K562 (cell line): ENCODE measurements around the gene NKAPL. TPM values are rescaled to one million over a fixed set of nuclear protein-coding genes. Genes with fewer than 3 reads are reported as not detected.

ENCODE experiments used
- CXXC5 ChIP-seq: fragments of 250-450 bp; sonication (Bioruptor Pico); IDR thresholded peaks from 2 replicates; pipeline ENCODE4 v1.8.0; 2022; ENCODE audit warnings: inconsistent platforms, mild to moderate bottlenecking, moderate library complexity
- FIP1L1 ChIP-seq: fragments of 200-400 bp; formaldehyde crosslinking; IDR thresholded peaks from 2 replicates; pipeline ENCODE4 v1.6.1; 2018; ENCODE audit warnings: mild to moderate bottlenecking, low read depth, low read length; ENCODE audit not compliant: poor library complexity, severe bottlenecking
- HDAC1 ChIP-seq, 2 experiments: fragments of 450-650 bp; IDR thresholded peaks; 2 replicates each; pipeline ENCODE4 v1.6.1; 2016 to 2017; ENCODE audit warnings: inconsistent platforms in 1 of 2, mild to moderate bottlenecking in 1 of 2, moderate library complexity in 1 of 2
- KLF10 ChIP-seq: fragments of 250-450 bp; sonication (Bioruptor Pico); IDR thresholded peaks from 2 replicates; pipeline ENCODE4 v1.6.1; 2021; ENCODE audit warnings: matching md5 sums
- MAZ ChIP-seq, 2 experiments: fragments of 450-650 bp in 1 of 2; sonication (generic) in 1 of 2; formaldehyde crosslinking; IDR thresholded peaks in 1 of 2; conservative IDR thresholded peaks in 1 of 2; 2 replicates each; pipeline versions ENCODE4 v1.4.0 to v1.5.0; 2020; ENCODE audit warnings: mild to moderate bottlenecking in 1 of 2, missing genetic modification reagents in 1 of 2
- NUFIP1 ChIP-seq: fragments of 450-650 bp; IDR thresholded peaks from 2 replicates; pipeline ENCODE4 v1.6.1; 2018; ENCODE audit not compliant: partially characterized antibody
- RNF2 ChIP-seq: sonication (generic); IDR thresholded peaks from 2 replicates; pipeline ENCODE4 v1.6.1; 2016
- SAP30 ChIP-seq: fragments of 200-600 bp; sonication (generic); IDR thresholded peaks from 2 replicates; pipeline ENCODE4 v1.6.1; 2012; ENCODE audit warnings: borderline replicate concordance, low read depth, mild to moderate bottlenecking, moderate library complexity, low read length, control low read depth, inconsistent platforms; ENCODE audit not compliant: insufficient read depth, poor library complexity, severe bottlenecking
- TCFL5 ChIP-seq: fragments of 250-450 bp; sonication (Bioruptor Pico); conservative IDR thresholded peaks from 2 replicates; pipeline ENCODE4 v1.6.1; 2021; ENCODE audit warnings: mild to moderate bottlenecking, moderate library complexity, matching md5 sums
- YY1 ChIP-seq, 3 experiments: IDR thresholded peaks; 2 replicates each; pipeline ENCODE4 v1.6.1; 2011; ENCODE audit warnings: low read length in 2 of 3, mild to moderate bottlenecking in 2 of 3, moderate library complexity in 2 of 3, borderline replicate concordance in 1 of 3, control low read depth in 1 of 3, low read depth in 1 of 3; ENCODE audit not compliant: insufficient read depth in 3 of 3, insufficient replicate concordance in 2 of 3, control insufficient read depth in 1 of 3, insufficient read length in 1 of 3; ENCODE audit errors: extremely low read depth in 1 of 3
- ZNF197 ChIP-seq: fragments of 200-800 bp; sonication (Bioruptor generic); IDR thresholded peaks from 2 replicates; pipeline ENCODE4 v1.6.1; 2016; ENCODE audit warnings: low read depth, missing genetic modification characterization, missing compliant biosample characterization
- ZNF695 ChIP-seq: fragments of 450-650 bp; formaldehyde crosslinking; IDR thresholded peaks from 2 replicates; pipeline ENCODE4 v1.4.0; 2020; ENCODE audit warnings: mild to moderate bottlenecking, moderate library complexity
- polyA plus RNA-seq, 8 experiments: library from polyadenylated mRNA; depleted of rRNA in 4 of 8; stranded (reverse) in 5 of 8; unstranded in 3 of 8; fragments of >200 nt; fragmentation: Nextera tagmentation in 2 of 8; fragmentation: Illumina TruSeq in 1 of 8; extraction: Ambion mirVana in 2 of 8; extraction: Trizol in 1 of 8; gene quantifications; 2 replicates each; pipeline versions ENCODE4 v1.2.1 to v1.2.3, GENCODE V29; 2011 to 2014; ENCODE audit warnings: inconsistent platforms in 1 of 8, missing spikeins in 1 of 8
- total RNA-seq, 7 experiments: library from RNA; depleted of rRNA in 6 of 7; stranded (reverse); fragments of >200 nt in 6 of 7; fragmentation: Illumina TruSeq in 2 of 7; extraction: Trizol in 2 of 7; gene quantifications; 2 replicates each; pipeline versions ENCODE4 v1.2.1 to v1.2.3, GENCODE V29; 2011 to 2021; ENCODE audit warnings: low replicate concordance in 1 of 7
- TF ChIP-seq, protein P1 (sequence below): sonication (generic); formaldehyde crosslinking; IDR thresholded peaks from 2 replicates; pipeline ENCODE4 v1.5.0; 2020; ENCODE audit warnings: missing genetic modification reagents
- TF ChIP-seq, protein P2 (sequence below): sonication (generic); formaldehyde crosslinking; IDR thresholded peaks from 2 replicates; pipeline ENCODE4 v1.8.1; 2023; ENCODE audit warnings: mild to moderate bottlenecking, missing genetic modification reagents
- TF ChIP-seq, protein P3 (sequence below): fragments of 450-650 bp; IDR thresholded peaks from 2 replicates; pipeline ENCODE4 v1.6.1; 2016
- TF ChIP-seq, protein P4 (sequence below): sonication (generic); formaldehyde crosslinking; IDR thresholded peaks from 2 replicates; pipeline ENCODE4 v1.4.0; 2020; ENCODE audit warnings: mild to moderate bottlenecking, missing genetic modification reagents
- TF ChIP-seq, protein P5 (sequence below), 2 experiments: fragments of 450-650 bp in 1 of 2; sonication (generic) in 1 of 2; formaldehyde crosslinking; conservative IDR thresholded peaks; 2 replicates each; pipeline versions ENCODE4 v1.4.0 to v1.8.1; 2020 to 2022; ENCODE audit warnings: mild to moderate bottlenecking in 1 of 2, missing genetic modification reagents in 1 of 2

The NKAPL gene
- total and polyA plus RNA-seq, 9 of the 15 experiments (the other 6 are each of a cell fraction or from before 2014, with no cell fraction given) = not detected

DNA sequence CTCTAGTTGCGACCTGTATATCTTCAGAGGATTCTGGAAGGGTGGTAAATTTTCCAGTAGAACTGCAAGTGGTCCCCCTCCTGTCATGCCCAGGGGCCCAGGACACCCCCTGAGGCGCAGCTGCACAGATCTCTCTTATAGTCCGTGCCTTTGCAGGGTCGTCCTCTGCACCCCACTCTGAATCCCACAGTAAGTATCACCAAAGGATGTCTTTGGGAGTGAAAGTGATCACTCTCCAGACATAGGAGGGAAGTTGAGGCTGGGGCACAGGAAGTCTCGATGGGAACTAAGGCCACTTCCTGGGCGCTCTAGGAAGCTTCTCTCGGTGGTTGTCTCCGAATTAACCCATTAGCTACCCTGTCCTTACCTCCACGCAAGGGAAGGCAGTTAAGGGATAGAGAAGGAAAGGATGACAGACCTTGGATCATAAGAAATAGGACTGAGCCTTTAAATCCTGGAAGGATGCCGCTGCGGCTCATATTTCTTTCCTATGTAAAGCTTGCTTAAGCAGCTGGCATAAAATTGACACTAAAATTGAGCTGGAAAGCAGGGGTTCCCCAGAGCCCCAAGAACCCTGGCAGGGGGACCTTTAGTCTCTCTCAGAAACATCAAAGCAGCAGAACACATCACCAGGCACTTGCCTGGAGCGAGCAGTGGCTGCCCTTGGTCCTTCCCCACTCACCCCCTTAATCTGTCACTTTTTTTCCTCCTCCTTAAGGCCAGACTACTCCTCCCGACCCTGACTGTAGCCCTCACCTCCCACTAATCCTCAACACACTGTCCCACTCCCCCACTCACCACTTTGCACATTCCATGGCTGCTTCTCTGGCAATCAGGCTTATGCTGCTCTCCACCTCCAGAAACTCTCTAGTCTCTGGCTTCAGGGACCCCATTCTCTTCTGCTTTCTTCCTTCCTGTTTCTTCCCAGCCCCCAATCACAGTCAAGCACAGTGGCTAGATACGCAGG, 6.8 kb upstream of the NKAPL start, which contains the start of gene ZKSCAN4 (continued):
- TF ChIP-seq NUFIP1 (no peak), CXXC5 (CRISPR knock-in tag) (peak; percentile 53; the same call in 1 of the 2 replicates), RNF2 (no peak), KLF10 (CRISPR knock-in tag) (no peak), HDAC1 (IDR thresholded peaks at IDR 0.05) (peak in 1 of 2 experiments; percentile 81; a peak in 2 of 4 replicates), SAP30 (no peak), YY1 (IDR thresholded peaks at IDR 0.05; ENCODE audit: borderline replicate concordance in 1 of 3, control insufficient read depth in 1 of 3, extremely low read depth in 1 of 3, insufficient read depth in 3 of 3, insufficient read length in 1 of 3, insufficient replicate concordance in 2 of 3, low read depth in 1 of 3, low read length in 2 of 3) (peak in 2 of 3 experiments; percentile 41 to 70), ZNF197 (CRISPR knock-in tag) (no peak), FIP1L1 (no peak), MAZ (CRISPR knock-in tag; conservative IDR thresholded peaks at IDR 0.05 in 1 of 2, IDR thresholded peaks at IDR 0.05 in 1 of 2) (peak in 1 of 2 experiments; percentile 84; a peak in 2 of 4 replicates), TCFL5 (CRISPR knock-in tag) (no peak), ZNF695 (no peak)
- TF ChIP-seq, protein P1, sequence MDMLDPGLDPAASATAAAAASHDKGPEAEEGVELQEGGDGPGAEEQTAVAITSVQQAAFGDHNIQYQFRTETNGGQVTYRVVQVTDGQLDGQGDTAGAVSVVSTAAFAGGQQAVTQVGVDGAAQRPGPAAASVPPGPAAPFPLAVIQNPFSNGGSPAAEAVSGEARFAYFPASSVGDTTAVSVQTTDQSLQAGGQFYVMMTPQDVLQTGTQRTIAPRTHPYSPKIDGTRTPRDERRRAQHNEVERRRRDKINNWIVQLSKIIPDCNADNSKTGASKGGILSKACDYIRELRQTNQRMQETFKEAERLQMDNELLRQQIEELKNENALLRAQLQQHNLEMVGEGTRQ (CRISPR knock-in tag) = no peak
- TF ChIP-seq, protein P2, sequence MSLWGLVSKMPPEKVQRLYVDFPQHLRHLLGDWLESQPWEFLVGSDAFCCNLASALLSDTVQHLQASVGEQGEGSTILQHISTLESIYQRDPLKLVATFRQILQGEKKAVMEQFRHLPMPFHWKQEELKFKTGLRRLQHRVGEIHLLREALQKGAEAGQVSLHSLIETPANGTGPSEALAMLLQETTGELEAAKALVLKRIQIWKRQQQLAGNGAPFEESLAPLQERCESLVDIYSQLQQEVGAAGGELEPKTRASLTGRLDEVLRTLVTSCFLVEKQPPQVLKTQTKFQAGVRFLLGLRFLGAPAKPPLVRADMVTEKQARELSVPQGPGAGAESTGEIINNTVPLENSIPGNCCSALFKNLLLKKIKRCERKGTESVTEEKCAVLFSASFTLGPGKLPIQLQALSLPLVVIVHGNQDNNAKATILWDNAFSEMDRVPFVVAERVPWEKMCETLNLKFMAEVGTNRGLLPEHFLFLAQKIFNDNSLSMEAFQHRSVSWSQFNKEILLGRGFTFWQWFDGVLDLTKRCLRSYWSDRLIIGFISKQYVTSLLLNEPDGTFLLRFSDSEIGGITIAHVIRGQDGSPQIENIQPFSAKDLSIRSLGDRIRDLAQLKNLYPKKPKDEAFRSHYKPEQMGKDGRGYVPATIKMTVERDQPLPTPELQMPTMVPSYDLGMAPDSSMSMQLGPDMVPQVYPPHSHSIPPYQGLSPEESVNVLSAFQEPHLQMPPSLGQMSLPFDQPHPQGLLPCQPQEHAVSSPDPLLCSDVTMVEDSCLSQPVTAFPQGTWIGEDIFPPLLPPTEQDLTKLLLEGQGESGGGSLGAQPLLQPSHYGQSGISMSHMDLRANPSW (CRISPR knock-in tag) = 0 out of 2 replicates have a peak, but pooled peaks have one; percentile 64
- TF ChIP-seq, protein P3, sequence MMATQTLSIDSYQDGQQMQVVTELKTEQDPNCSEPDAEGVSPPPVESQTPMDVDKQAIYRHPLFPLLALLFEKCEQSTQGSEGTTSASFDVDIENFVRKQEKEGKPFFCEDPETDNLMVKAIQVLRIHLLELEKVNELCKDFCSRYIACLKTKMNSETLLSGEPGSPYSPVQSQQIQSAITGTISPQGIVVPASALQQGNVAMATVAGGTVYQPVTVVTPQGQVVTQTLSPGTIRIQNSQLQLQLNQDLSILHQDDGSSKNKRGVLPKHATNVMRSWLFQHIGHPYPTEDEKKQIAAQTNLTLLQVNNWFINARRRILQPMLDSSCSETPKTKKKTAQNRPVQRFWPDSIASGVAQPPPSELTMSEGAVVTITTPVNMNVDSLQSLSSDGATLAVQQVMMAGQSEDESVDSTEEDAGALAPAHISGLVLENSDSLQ = peak; percentile 75
- TF ChIP-seq, protein P4, sequence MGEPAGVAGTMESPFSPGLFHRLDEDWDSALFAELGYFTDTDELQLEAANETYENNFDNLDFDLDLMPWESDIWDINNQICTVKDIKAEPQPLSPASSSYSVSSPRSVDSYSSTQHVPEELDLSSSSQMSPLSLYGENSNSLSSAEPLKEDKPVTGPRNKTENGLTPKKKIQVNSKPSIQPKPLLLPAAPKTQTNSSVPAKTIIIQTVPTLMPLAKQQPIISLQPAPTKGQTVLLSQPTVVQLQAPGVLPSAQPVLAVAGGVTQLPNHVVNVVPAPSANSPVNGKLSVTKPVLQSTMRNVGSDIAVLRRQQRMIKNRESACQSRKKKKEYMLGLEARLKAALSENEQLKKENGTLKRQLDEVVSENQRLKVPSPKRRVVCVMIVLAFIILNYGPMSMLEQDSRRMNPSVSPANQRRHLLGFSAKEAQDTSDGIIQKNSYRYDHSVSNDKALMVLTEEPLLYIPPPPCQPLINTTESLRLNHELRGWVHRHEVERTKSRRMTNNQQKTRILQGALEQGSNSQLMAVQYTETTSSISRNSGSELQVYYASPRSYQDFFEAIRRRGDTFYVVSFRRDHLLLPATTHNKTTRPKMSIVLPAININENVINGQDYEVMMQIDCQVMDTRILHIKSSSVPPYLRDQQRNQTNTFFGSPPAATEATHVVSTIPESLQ (CRISPR knock-in tag) = peak; percentile 82; the same call in 1 of the 2 replicates
- TF ChIP-seq, protein P5, sequence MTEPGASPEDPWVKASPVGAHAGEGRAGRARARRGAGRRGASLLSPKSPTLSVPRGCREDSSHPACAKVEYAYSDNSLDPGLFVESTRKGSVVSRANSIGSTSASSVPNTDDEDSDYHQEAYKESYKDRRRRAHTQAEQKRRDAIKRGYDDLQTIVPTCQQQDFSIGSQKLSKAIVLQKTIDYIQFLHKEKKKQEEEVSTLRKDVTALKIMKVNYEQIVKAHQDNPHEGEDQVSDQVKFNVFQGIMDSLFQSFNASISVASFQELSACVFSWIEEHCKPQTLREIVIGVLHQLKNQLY (CRISPR knock-in tag; conservative IDR thresholded peaks at IDR 0.05) = 0 out of 4 replicates have a peak, but pooled peaks of 1 of the 2 experiments have one; percentile 46
